Measurements from ENCODE around the gene MPI.

GRCh38 chr15:74842581-74843444 lies 47.0 kb upstream of the MPI start, which contains the start of gene ULK3:
- TF ChIP-seq, protein P1, sequence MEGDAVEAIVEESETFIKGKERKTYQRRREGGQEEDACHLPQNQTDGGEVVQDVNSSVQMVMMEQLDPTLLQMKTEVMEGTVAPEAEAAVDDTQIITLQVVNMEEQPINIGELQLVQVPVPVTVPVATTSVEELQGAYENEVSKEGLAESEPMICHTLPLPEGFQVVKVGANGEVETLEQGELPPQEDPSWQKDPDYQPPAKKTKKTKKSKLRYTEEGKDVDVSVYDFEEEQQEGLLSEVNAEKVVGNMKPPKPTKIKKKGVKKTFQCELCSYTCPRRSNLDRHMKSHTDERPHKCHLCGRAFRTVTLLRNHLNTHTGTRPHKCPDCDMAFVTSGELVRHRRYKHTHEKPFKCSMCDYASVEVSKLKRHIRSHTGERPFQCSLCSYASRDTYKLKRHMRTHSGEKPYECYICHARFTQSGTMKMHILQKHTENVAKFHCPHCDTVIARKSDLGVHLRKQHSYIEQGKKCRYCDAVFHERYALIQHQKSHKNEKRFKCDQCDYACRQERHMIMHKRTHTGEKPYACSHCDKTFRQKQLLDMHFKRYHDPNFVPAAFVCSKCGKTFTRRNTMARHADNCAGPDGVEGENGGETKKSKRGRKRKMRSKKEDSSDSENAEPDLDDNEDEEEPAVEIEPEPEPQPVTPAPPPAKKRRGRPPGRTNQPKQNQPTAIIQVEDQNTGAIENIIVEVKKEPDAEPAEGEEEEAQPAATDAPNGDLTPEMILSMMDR (IDR thresholded peaks at IDR 0.05): peak; percentile 62 to 88 (median 87)
- no peak for TF ChIP-seq POLR2A (IDR thresholded peaks at IDR 0.05)
